Measurements from ENCODE around the gene SNAPC2. TPM values are rescaled to one million over a fixed set of nuclear protein-coding genes. Genes with fewer than 3 reads are reported as not detected.
A peak's percentile ranks its signal among the peaks of the same experiment; 100 is the strongest.

SNAPC2 gene
- total and polyA plus RNA-seq, 7 donors: 11.6 to 31.2 (median 20.3) TPM

GRCh38 chr19:7924241-7924640 is 4.1 kb downstream of the SNAPC2 start:
- Histone ChIP-seq H3K27me3 (peaks cover 0 to 4% (median 1%) of the 10 kb centered on the region in 3 donors), H3K9me3 (no peaks in the 10 kb centered on the region), H3K4me1 (peaks cover 0 to 89% (median 85%) of the 10 kb centered on the region in 4 donors), H3K4me3 (peak overlapping the region; percentile 39 to 81 (median 64)), H3K27ac (peak overlapping the region; percentile 89 to 97 (median 94)), H3K36me3 (peaks cover 11 to 16% (median 13%) of the 10 kb centered on the region in 4 donors)
- no peak for DNase-seq
- intact Hi-C loops (cut with DNase I): loop anchor here (10.0 kb wide), 3 partner anchors 441 to 1189 kb away; partner anchors contain the start of genes ANGPTL4, GPR108, MBD3L1 and TRIP10
- WGBS, 2 donors: 62 to 82% methylated on average over 12 of the region's 12 CpGs
- TF ChIP-seq POLR2AphosphoS5 (IDR thresholded peaks at IDR 0.05) (no peak), CTCF (IDR thresholded peaks at IDR 0.05) (no peak), EP300 (IDR thresholded peaks at IDR 0.05) (no peak), POLR2A (IDR thresholded peaks at IDR 0.05) (no peak)

- WGBS, 2 donors: 34 to 50% methylated on average over 34 of the region's 34 CpGs
- intact Hi-C loops (cut with DNase I): loop anchor here (10.0 kb wide), 3 partner anchors 440 to 1190 kb away; partner anchors contain the start of genes ANGPTL4, GPR108, MBD3L1 and TRIP10
- Histone ChIP-seq H3K36me3 (peaks cover 11 to 16% (median 13%) of the 10 kb centered on the region in 4 donors), H3K9me3 (no peaks in the 10 kb centered on the region), H3K4me1 (peaks cover 0 to 89% (median 85%) of the 10 kb centered on the region in 4 donors), H3K27me3 (no peaks in the 10 kb centered on the region), H3K4me3 (peak overlapping the region; percentile 39 to 81 (median 64)), H3K27ac (peak overlapping the region; percentile 89 to 97 (median 94))
- TF ChIP-seq CTCF (IDR thresholded peaks at IDR 0.05) (no peak), POLR2A (IDR thresholded peaks at IDR 0.05) (no peak), POLR2AphosphoS5 (IDR thresholded peaks at IDR 0.05) (no peak), EP300 (IDR thresholded peaks at IDR 0.05) (no peak)
- no peak for DNase-seq
These were observed 4.6 kb downstream of the SNAPC2 start for GRCh38 chr19:7924651-7925170.

- intact Hi-C loops (cut with DNase I): loop anchor here (10.0 kb wide), 3 partner anchors 439 to 1191 kb away; partner anchors contain the start of genes ANGPTL4, GPR108, MBD3L1 and TRIP10
- WGBS, 2 donors: 1% methylated on average over 98 of the region's 98 CpGs
- Histone ChIP-seq H3K36me3 (peaks cover 11 to 16% (median 13%) of the 10 kb centered on the region in 4 donors), H3K4me3 (peak overlapping the region; percentile 39 to 81 (median 64)), H3K27me3 (no peaks in the 10 kb centered on the region), H3K27ac (peak overlapping the region; percentile 89 to 97 (median 94)), H3K4me1 (peaks cover 0 to 91% (median 87%) of the 10 kb centered on the region in 4 donors), H3K9me3 (no peaks in the 10 kb centered on the region)
- DNase-seq: peak; percentile 91
- TF ChIP-seq POLR2AphosphoS5 (IDR thresholded peaks at IDR 0.05) (peak in 3 of 4 donors; percentile 42 to 64 (median 53)), CTCF (IDR thresholded peaks at IDR 0.05) (peak in 3 of 4 experiments; percentile 36 to 95 (median 59)), EP300 (IDR thresholded peaks at IDR 0.05) (no peak)
These were observed 5.2 kb downstream of the SNAPC2 start for GRCh38 chr19:7925171-7925851.

GRCh38 chr19:7926021-7926726 is 6.0 kb downstream of the SNAPC2 start, which contains the start of gene CTXN1:
Gene CTXN1, minus strand, starts transcription at chr19:7926135. Its CDS starts 597 bp downstream, at chr19:7925538.
- Histone ChIP-seq H3K27ac (peak within 1 kb of the TSS; percentile 89 to 97 (median 94)), H3K9me3 (no peaks in the 10 kb centered on the region), H3K4me1 (peaks cover 0 to 97% (median 92%) of the 10 kb centered on the region in 4 donors), H3K4me3 (peak within 1 kb of the TSS; percentile 39 to 81 (median 64)), H3K27me3 (no peaks in the 10 kb centered on the region), H3K36me3 (peaks cover 12 to 20% (median 13%) of the 10 kb centered on the region in 4 donors)
- intact Hi-C loops (cut with DNase I): loop anchor here (10.0 kb wide), 3 partner anchors 439 to 1191 kb away; partner anchors contain the start of genes ANGPTL4, GPR108, MBD3L1 and TRIP10
- TF ChIP-seq POLR2AphosphoS5 (IDR thresholded peaks at IDR 0.05) (peak; percentile 23 to 81 (median 60)), EP300 (IDR thresholded peaks at IDR 0.05) (no peak), CTCF (IDR thresholded peaks at IDR 0.05) (peak in 2 of 4 experiments; percentile 9 to 11), POLR2A (IDR thresholded peaks at IDR 0.05) (peak; percentile 22 to 35)
- peak; percentile 88 for DNase-seq
- WGBS, 2 donors: 13% methylated on average over 65 of the region's 65 CpGs
